K562 (cell line): ENCODE data around the gene PPT1. TPM values are rescaled to one million over a fixed set of nuclear protein-coding genes. Genes with fewer than 3 reads are reported as not detected.

Source experiments
- GTF2F1 ChIP-seq: IDR thresholded peaks from 2 replicates; pipeline ENCODE4 v1.6.1; 2011; ENCODE audit warnings: low read depth, low read length, improper control_type of control experiment
- KDM2B ChIP-seq: fragments of 250-450 bp; sonication (Bioruptor Pico); IDR thresholded peaks from 2 replicates; pipeline ENCODE4 v1.8.0; 2021; ENCODE audit warnings: mild to moderate bottlenecking, moderate library complexity
- MECOM ChIP-seq: fragments of 250-450 bp; sonication (Bioruptor Pico); IDR thresholded peaks from 2 replicates; pipeline ENCODE4 v1.8.0; 2022; ENCODE audit warnings: inconsistent platforms
- RFX7 ChIP-seq: fragments of 250-450 bp; sonication (Bioruptor Pico); IDR thresholded peaks from 2 replicates; pipeline ENCODE4 v1.5.1; 2021; ENCODE audit warnings: mild to moderate bottlenecking
- SMAD4 ChIP-seq: fragments of 250-450 bp; sonication (Bioruptor Pico); conservative IDR thresholded peaks from 2 replicates; pipeline ENCODE4 v1.8.0; 2021; ENCODE audit warnings: inconsistent platforms, mild to moderate bottlenecking, moderate library complexity
- SMARCC2 ChIP-seq: fragments of 450-650 bp; IDR thresholded peaks from 2 replicates; pipeline ENCODE4 v1.6.1; 2017; ENCODE audit warnings: antibody characterized with exemption, moderate library complexity, mild to moderate bottlenecking, low read depth
- TCF3 ChIP-seq: sonication (generic); formaldehyde crosslinking; IDR thresholded peaks from 2 replicates; pipeline ENCODE4 v1.4.0; 2020; ENCODE audit warnings: mild to moderate bottlenecking, missing genetic modification reagents
- TCFL5 ChIP-seq: fragments of 250-450 bp; sonication (Bioruptor Pico); conservative IDR thresholded peaks from 2 replicates; pipeline ENCODE4 v1.6.1; 2021; ENCODE audit warnings: mild to moderate bottlenecking, moderate library complexity, matching md5 sums
- THRAP3 ChIP-seq: fragments of 450-650 bp; IDR thresholded peaks from 2 replicates; pipeline ENCODE4 v1.6.1; 2016; ENCODE audit warnings: mild to moderate bottlenecking, inconsistent platforms, borderline replicate concordance
- ZC3H4 ChIP-seq: sonication (generic); formaldehyde crosslinking; IDR thresholded peaks from 2 replicates; pipeline ENCODE4 v1.9.0; 2021; ENCODE audit warnings: missing genetic modification reagents, borderline replicate concordance
- ZNF699 ChIP-seq: fragments of 250-450 bp; sonication (Bioruptor Pico); IDR thresholded peaks from 2 replicates; pipeline ENCODE4 v1.8.0; 2021; ENCODE audit warnings: mild to moderate bottlenecking, moderate library complexity; ENCODE audit not compliant: insufficient replicate concordance
- polyA plus RNA-seq, 8 experiments: library from polyadenylated mRNA; depleted of rRNA in 4 of 8; stranded (reverse) in 5 of 8; unstranded in 3 of 8; fragments of >200 nt; fragmentation: Nextera tagmentation in 2 of 8; fragmentation: Illumina TruSeq in 1 of 8; extraction: Ambion mirVana in 2 of 8; extraction: Trizol in 1 of 8; gene quantifications; 2 replicates each; pipeline versions ENCODE4 v1.2.1 to v1.2.3, GENCODE V29; 2011 to 2014; ENCODE audit warnings: inconsistent platforms in 1 of 8, missing spikeins in 1 of 8
- total RNA-seq, 7 experiments: library from RNA; depleted of rRNA in 6 of 7; stranded (reverse); fragments of >200 nt in 6 of 7; fragmentation: Illumina TruSeq in 2 of 7; extraction: Trizol in 2 of 7; gene quantifications; 2 replicates each; pipeline versions ENCODE4 v1.2.1 to v1.2.3, GENCODE V29; 2011 to 2021; ENCODE audit warnings: low replicate concordance in 1 of 7
- TF ChIP-seq, protein P1 (sequence below), 2 experiments: fragments of 450-650 bp; IDR thresholded peaks; 2 replicates each; pipeline ENCODE4 v1.6.1; 2016; ENCODE audit warnings: mild to moderate bottlenecking in 2 of 2, borderline replicate concordance in 1 of 2, low read depth in 1 of 2, moderate library complexity in 1 of 2
- TF ChIP-seq, protein P2 (sequence below): fragments of 200-800 bp; sonication (Bioruptor generic); IDR thresholded peaks from 2 replicates; pipeline ENCODE4 v1.6.1; 2017; ENCODE audit warnings: missing genetic modification characterization, missing compliant biosample characterization
- TF ChIP-seq, protein P3 (sequence below): fragments of 250-450 bp; sonication (Bioruptor Pico); IDR thresholded peaks from 2 replicates; pipeline ENCODE4 v1.8.0; 2021; ENCODE audit warnings: borderline replicate concordance, mild to moderate bottlenecking, moderate library complexity; ENCODE audit not compliant: poor library complexity, severe bottlenecking

The PPT1 gene
- total and polyA plus RNA-seq, 9 of the 15 experiments (the other 6 are each of a cell fraction or from before 2014, with no cell fraction given) = 72.2 to 285 (median 143) TPM

DNA sequence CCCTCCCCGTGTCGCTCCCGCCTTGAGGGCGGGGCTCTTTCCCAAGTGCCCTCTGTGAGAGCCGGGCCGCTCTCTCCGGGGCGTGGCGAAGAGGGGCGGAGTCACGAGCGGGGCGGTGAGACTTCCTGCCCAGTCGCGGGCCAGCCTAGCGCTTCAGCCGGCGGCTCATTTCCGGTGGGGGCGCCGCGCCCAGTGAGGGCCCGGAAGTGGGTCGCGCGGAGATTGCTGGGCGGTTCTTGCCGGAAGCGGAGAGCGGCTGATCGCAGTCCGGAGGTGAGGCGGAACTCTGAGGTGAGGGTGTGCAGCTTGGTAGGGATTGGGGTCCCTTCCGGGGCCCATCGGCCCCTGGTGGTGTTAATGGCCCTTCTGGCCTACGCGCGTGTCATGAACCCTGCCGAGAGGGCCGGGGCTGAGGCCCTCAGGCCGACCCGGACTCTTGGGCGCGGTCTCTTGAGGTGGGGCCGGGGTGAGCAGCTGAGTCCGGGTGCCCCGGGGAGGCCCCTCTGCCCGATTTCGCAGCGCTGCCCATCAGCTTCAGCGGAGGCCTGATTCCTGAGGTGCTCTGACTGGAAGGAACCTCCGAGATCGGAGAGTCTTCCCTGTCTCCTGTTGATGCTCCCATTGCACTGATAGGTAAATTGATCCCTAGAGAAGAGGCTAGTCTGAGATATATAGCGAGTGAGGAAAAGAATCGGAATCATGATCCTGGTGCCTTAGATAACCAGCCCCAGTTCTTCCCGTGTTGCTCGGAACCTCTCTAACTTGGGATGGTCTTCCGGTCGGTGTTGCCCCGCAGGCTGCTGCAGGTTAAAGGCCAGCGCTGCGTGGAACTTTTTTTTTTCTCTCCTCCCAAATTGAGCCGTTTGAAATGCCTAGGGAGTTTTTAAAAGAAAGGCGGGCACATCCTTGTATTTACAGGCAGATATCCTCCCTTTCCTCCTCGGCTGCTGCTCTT lies 56.3 kb downstream of the PPT1 start, which contains the start of gene CAP1 (continued):
- TF ChIP-seq THRAP3 = no peak
- TF ChIP-seq MECOM = no peak
- TF ChIP-seq, protein P1, sequence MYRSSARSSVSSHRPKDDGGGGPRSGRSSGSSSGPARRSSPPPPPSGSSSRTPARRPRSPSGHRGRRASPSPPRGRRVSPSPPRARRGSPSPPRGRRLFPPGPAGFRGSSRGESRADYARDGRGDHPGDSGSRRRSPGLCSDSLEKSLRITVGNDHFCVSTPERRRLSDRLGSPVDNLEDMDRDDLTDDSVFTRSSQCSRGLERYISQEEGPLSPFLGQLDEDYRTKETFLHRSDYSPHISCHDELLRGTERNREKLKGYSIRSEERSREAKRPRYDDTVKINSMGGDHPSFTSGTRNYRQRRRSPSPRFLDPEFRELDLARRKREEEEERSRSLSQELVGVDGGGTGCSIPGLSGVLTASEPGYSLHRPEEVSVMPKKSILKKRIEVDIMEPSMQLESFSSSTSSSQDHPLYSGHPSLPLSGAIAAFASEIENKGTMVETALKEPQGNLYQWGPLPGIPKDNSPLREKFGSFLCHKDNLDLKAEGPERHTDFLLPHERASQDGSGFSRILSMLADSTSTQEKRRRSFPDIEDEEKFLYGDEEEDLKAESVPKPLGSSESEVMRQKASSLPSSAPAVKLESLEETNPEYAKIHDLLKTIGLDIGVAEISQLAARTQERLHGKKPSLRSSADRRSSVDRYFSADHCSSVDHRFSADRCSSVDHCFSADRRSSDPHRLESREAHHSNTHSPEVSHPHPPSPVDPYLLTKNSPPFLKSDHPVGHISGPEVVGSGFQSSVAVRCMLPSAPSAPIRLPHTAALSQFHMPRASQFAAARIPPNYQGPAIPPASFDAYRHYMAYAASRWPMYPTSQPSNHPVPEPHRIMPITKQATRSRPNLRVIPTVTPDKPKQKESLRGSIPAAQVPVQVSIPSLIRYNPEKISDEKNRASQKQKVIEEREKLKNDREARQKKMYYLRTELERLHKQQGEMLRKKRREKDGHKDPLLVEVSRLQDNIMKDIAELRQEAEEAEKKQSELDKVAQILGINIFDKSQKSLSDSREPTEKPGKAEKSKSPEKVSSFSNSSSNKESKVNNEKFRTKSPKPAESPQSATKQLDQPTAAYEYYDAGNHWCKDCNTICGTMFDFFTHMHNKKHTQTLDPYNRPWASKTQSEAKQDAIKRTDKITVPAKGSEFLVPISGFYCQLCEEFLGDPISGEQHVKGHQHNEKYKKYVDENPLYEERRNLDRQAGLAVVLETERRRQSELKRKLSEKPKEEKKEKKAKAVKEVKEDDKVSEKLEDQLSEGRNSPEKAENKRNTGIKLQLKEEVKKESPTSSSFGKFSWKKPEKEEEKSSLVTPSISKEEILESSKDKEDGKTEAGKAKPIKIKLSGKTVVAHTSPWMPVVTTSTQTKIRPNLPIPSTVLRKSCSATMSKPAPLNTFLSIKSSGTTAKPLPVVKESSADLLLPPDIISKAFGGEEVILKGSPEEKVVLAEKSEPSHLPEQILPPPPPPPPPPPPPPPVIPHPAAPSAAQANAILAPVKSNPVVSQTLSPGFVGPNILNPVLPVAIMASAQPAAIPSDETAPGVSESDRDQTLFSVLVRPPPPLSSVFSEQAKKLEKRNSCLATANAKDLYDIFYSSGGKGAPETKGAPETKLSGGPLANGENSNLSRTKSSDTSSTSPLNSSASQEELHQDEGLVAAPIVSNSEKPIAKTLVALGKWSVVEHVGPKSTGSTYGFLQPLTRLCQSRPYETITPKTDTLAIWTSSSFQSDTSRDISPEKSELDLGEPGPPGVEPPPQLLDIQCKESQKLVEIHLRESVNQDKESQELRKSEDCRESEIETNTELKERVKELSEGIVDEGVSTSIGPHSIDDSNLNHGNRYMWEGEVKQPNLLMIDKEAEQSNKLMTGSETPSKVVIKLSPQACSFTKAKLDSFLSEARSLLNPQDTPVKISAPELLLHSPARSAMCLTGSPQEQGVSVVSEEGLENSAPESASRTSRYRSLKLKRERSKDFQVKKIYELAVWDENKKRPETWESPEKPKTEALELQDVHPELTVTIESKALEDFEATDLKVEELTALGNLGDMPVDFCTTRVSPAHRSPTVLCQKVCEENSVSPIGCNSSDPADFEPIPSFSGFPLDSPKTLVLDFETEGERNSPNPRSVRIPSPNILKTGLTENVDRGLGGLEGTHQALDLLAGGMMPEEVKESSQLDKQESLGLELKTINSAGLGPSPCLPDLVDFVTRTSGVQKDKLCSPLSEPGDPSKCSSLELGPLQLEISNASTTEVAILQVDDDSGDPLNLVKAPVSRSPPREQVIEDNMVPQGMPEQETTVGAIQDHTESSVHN (IDR thresholded peaks at IDR 0.05; ENCODE audit: borderline replicate concordance in 1 of 2, low read depth in 1 of 2) = no peak
- no peak for TF ChIP-seq ZNF699 (CRISPR knock-in tag)
- peak; percentile 85 for TF ChIP-seq KDM2B (CRISPR knock-in tag)
- no peak for TF ChIP-seq SMARCC2
- TF ChIP-seq TCF3 (CRISPR knock-in tag) = no peak; the same call in none of the 2 replicates
- TF ChIP-seq TCFL5 (CRISPR knock-in tag) = no peak
- no peak for TF ChIP-seq RFX7 (CRISPR knock-in tag)
- no peak for TF ChIP-seq GTF2F1
- no peak for TF ChIP-seq SMAD4
- TF ChIP-seq, protein P2, sequence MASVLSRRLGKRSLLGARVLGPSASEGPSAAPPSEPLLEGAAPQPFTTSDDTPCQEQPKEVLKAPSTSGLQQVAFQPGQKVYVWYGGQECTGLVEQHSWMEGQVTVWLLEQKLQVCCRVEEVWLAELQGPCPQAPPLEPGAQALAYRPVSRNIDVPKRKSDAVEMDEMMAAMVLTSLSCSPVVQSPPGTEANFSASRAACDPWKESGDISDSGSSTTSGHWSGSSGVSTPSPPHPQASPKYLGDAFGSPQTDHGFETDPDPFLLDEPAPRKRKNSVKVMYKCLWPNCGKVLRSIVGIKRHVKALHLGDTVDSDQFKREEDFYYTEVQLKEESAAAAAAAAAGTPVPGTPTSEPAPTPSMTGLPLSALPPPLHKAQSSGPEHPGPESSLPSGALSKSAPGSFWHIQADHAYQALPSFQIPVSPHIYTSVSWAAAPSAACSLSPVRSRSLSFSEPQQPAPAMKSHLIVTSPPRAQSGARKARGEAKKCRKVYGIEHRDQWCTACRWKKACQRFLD = no peak
- TF ChIP-seq, protein P3, sequence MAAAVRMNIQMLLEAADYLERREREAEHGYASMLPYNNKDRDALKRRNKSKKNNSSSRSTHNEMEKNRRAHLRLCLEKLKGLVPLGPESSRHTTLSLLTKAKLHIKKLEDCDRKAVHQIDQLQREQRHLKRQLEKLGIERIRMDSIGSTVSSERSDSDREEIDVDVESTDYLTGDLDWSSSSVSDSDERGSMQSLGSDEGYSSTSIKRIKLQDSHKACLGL (CRISPR knock-in tag) = no peak
- no peak for TF ChIP-seq ZC3H4 (CRISPR knock-in tag)
